Astrocyte of the spinal cord (primary cell): ENCODE data around the gene NUDC.
"Not testable (repeated sequence)": the region's sequence is repeated elsewhere in the genome, so short reads cannot be mapped to it uniquely, and the experiment has no call there.

Experiments used
- DNase-seq: peaks from one replicate; pipeline ENCODE4 v3.0.0; 2011; ENCODE audit warnings: low read depth, low spot score
- H3K4me3 ChIP-seq: 2 replicates; pipeline ENCODE4 v1.5.1; 2011; ENCODE audit warnings: low read depth, mild to moderate bottlenecking, low read length, moderate library complexity
- in situ Hi-C: cut with HindIII; loops from 2 replicates; pipeline ENCODE4 v1.10.0; 2017; ENCODE audit warnings: low sequenced_read_pairs
- TF ChIP-seq, protein P1 (sequence below): IDR thresholded peaks from 2 replicates; pipeline ENCODE4 v1.5.1; 2012; ENCODE audit warnings: low read depth, mild to moderate bottlenecking, low read length, inconsistent platforms

The NUDC gene

GRCh38 chr1:26941311-26941710 is 19.8 kb downstream of the NUDC start:
- TF ChIP-seq, protein P1, sequence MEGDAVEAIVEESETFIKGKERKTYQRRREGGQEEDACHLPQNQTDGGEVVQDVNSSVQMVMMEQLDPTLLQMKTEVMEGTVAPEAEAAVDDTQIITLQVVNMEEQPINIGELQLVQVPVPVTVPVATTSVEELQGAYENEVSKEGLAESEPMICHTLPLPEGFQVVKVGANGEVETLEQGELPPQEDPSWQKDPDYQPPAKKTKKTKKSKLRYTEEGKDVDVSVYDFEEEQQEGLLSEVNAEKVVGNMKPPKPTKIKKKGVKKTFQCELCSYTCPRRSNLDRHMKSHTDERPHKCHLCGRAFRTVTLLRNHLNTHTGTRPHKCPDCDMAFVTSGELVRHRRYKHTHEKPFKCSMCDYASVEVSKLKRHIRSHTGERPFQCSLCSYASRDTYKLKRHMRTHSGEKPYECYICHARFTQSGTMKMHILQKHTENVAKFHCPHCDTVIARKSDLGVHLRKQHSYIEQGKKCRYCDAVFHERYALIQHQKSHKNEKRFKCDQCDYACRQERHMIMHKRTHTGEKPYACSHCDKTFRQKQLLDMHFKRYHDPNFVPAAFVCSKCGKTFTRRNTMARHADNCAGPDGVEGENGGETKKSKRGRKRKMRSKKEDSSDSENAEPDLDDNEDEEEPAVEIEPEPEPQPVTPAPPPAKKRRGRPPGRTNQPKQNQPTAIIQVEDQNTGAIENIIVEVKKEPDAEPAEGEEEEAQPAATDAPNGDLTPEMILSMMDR, result no peak
- no peak for DNase-seq
- no peak overlapping the region for H3K4me3 ChIP-seq
- in situ Hi-C loops, result no loop called here

- DNase-seq, result no peak
- TF ChIP-seq, protein P1, result no peak
- no peak overlapping the region for H3K4me3 ChIP-seq
- in situ Hi-C loops, result no loop called here
Observed at GRCh38 chr1:26942656-26943055, 21.1 kb downstream of the NUDC start.

- no peak overlapping the region for H3K4me3 ChIP-seq
- TF ChIP-seq, protein P1, result no peak
- DNase-seq, result no peak
- in situ Hi-C loops, result no loop called here
Observed at GRCh38 chr1:26945138-26945537, 23.6 kb downstream of the NUDC start.

DNA sequence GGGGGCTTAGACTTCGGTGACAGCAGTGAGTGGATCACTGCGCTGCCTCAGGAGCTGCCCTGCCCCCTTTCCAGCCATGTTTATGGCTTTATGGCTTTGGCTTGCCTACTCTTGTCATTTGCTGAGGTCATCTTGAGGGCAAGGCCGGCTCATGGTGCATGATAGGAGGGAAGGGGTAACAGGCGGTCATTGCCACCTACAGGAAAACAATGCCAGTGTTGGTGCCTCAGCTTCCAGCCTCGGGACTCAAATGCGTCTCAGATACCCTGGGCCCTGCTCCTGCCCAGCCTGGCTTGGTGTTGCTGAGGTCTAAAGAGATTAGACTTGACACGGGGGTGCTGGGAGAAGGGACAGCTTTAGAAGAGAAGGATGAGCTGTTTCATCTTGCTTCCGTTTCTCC is 24.2 kb downstream of the NUDC start:
- TF ChIP-seq, protein P1, result no peak
- in situ Hi-C loops, result no loop called here
- no peak for DNase-seq
- H3K4me3 ChIP-seq, result no peak overlapping the region

GRCh38 chr1:26946270-26946669 is 24.7 kb downstream of the NUDC start:
- no peak for DNase-seq
- in situ Hi-C loops, result no loop called here
- TF ChIP-seq, protein P1, result no peak
- no peak overlapping the region for H3K4me3 ChIP-seq

DNA sequence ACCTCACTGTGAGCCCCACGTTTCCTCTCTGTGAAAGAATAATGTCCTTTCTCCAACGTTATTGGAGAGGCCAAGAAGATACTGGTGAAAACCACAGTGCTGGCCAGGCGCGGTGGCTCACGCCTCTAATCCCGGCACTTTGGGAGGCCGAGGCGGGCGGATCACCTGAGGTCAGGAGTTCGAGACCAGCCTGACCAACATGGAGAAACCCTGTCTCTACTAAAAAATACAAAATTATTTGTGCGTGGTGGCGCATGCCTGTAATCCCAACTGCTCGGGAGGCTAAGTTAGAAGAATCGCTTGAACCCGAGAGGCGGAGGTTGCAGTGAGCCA is 27.1 kb downstream of the NUDC start:
- H3K4me3 ChIP-seq, in situ Hi-C loops, DNase-seq: not testable (repeated sequence)

DNA sequence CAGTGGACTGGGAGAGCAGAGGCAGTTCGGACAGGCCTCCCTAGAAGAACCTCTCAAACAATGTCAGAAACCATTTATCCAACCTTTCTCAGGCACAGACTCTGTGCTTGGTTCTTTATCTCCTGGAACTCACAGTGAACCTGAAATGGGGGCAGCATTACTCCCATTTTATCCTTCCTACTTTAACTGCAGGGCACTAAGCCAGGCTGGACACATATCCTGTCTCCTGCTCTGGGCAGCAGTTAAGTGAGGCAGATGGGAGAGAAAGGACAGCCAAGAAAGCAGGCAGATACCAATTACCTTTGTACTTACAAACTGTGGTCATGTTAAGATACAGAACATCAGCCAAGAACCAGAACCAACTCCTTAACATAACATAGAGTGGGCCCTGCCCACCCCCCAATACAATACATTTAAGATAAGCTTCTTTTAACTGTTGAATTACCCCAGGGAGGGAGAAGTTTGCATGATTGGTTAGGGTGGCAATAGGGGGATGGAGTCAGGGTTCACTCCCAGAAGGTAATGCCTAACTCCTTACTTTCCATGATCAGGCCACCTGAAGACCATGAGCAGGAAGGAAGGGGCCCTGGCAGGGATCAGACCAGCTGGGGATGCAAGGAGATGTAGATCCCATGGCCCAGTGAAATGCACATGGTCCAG is 27.9 kb downstream of the NUDC start:
- no peak overlapping the region for H3K4me3 ChIP-seq
- DNase-seq, result no peak
- in situ Hi-C loops, result no loop called here
- TF ChIP-seq, protein P1, result no peak
